KOPT-K1 (cell line): ENCODE results near the gene LGMN.
A peak's percentile ranks its signal among the peaks of the same experiment; 100 is the strongest.

Experiments used
- H3K27ac ChIP-seq: fragments of 200-600 bp; sonication (generic); 2 replicates; pipeline ENCODE4 v1.5.1; 2016; ENCODE audit warnings: antibody characterized with exemption, mild to moderate bottlenecking, low read depth, low read length; ENCODE audit not compliant: poor library complexity, severe bottlenecking
- H3K36me3 ChIP-seq: fragments of 200-600 bp; sonication (generic); 2 replicates; pipeline ENCODE4 v1.5.1; 2017; ENCODE audit warnings: antibody characterized with exemption, mild to moderate bottlenecking, low read length, moderate library complexity; ENCODE audit not compliant: insufficient read depth
- H3K9me3 ChIP-seq: fragments of 200-600 bp; sonication (generic); 2 replicates; pipeline ENCODE4 v1.5.1; 2017; ENCODE audit warnings: antibody characterized with exemption, low read length, mild to moderate bottlenecking; ENCODE audit not compliant: insufficient read depth, poor library complexity, severe bottlenecking

Gene LGMN

GRCh38 chr14:92703516-92703915 is 44.9 kb downstream of the LGMN start:
- Histone ChIP-seq H3K36me3 (no peaks in the 10 kb centered on the region), H3K27ac (no peak overlapping the region), H3K9me3 (no peaks in the 10 kb centered on the region)

DNA sequence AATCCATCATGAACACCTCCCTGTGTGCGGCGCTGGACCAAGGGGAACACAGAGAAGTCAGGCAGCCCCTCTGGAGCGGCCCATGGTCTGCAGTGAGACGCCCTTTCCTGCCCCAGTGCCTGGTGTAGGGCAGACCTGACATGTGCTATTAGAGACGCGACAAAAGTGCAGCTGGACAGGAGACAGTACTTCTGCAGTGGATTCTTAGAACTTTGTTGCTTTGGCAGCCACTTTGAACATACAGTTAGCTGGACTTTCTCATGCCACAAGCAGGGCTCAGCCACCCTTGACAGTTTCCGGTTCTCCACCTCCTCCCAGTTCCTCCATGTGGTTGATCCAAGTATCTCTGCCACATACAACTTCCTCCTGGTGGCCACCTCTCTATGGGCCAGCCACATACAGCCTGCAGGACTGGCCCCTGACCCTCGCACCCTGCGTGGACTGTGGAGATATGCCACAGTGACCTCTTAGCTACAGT is 45.9 kb downstream of the LGMN start:
- Histone ChIP-seq H3K27ac (no peak overlapping the region), H3K36me3 (no peaks in the 10 kb centered on the region), H3K9me3 (no peaks in the 10 kb centered on the region)

DNA sequence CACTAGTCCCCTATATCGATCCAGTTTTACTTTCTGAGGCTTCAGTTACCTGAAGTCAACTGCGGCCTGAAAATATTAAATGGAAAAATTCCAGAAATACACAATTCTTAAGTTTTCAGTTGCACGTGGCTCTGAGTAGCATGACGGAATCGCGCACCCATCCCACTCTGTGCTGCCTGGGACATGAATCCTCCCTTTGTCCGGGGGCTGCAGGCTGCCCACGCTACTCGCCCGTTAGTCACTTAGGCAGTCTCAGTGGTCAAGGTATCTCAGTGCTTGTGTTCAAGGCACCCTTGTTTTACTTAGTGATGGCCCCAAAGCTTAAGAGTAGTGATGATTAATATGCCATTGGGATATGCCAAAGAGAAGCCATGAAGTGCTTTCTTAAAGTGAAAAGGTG is 46.6 kb downstream of the LGMN start:
- no peak overlapping the region for H3K27ac ChIP-seq
- H3K9me3 ChIP-seq = no peaks in the 10 kb centered on the region
- no peaks in the 10 kb centered on the region for H3K36me3 ChIP-seq

- no peaks in the 10 kb centered on the region for H3K9me3 ChIP-seq
- no peak overlapping the region for H3K27ac ChIP-seq
- H3K36me3 ChIP-seq = no peaks in the 10 kb centered on the region
These were observed 50.0 kb downstream of the LGMN start for GRCh38 chr14:92698393-92698792.

- H3K9me3 ChIP-seq = no peaks in the 10 kb centered on the region
- H3K27ac ChIP-seq = no peak overlapping the region
- no peaks in the 10 kb centered on the region for H3K36me3 ChIP-seq
These were observed 52.1 kb downstream of the LGMN start for GRCh38 chr14:92696366-92696765.

DNA sequence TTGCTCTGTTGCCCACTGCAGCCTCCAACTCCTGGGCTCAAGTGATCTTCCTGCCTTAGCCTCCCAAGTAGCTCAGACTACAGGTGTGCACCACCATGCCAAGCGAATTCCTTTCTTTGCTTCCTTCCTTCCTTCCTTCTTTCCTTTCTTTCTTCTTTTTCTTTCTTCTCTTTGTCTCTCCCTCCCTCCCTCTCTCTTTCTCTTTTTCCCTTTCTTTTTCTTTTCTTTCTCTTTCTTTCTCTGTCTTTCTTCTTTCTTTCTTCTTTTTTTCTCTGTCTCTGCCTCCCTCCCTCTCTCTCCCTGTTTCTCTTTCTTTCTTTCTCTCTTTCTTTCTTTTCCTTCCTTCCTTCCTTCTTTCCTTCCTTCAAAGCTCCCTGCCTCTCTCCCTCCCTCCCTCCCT is 52.9 kb downstream of the LGMN start:
- H3K9me3 ChIP-seq = no peaks in the 10 kb centered on the region

GRCh38 chr14:92694807-92695206 is 53.6 kb downstream of the LGMN start:
- H3K9me3 ChIP-seq = no peaks in the 10 kb centered on the region
- no peak overlapping the region for H3K27ac ChIP-seq
- peaks cover 12% of the 10 kb centered on the region; the same call in 1 of the 2 replicates for H3K36me3 ChIP-seq

More for the DNA sequence above, 52.9 kb downstream of the LGMN start:
- no peak overlapping the region for H3K27ac ChIP-seq
- 0 out of 2 replicates have a peak, but pooled peaks cover 4% of the 10 kb centered on the region for H3K36me3 ChIP-seq

GRCh38 chr14:92693998-92694795 is 54.2 kb downstream of the LGMN start:
- H3K36me3 ChIP-seq = peaks cover 12% of the 10 kb centered on the region; the same call in 1 of the 2 replicates

DNA sequence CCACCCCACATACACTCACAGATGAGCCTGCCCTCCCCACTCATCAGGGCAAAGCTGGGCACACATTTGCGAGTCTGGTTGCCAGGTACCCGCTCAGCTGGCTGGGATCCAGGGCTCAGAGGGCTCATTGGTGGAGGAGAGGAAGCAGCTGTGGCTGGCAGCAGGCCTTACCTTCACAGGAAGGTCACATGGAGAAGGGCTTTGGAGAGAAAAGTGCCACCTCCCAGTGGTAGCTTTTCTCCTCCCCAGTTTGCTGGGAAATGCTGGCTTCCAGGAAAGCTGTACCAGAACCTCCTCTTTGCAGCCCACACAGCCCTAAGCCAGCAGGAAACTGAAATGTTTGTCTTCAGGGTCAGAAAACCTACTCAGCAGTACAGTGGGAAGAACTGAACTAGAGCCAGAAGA is 55.6 kb downstream of the LGMN start:
- Histone ChIP-seq H3K36me3 (peaks cover 24% of the 10 kb centered on the region; the same call in 1 of the 2 replicates), H3K9me3 (no peaks in the 10 kb centered on the region), H3K27ac (peak overlapping the region; percentile 43)

More at GRCh38 chr14:92693998-92694795, 54.2 kb downstream of the LGMN start:
- Histone ChIP-seq H3K9me3 (no peaks in the 10 kb centered on the region), H3K27ac (no peak overlapping the region)

DNA sequence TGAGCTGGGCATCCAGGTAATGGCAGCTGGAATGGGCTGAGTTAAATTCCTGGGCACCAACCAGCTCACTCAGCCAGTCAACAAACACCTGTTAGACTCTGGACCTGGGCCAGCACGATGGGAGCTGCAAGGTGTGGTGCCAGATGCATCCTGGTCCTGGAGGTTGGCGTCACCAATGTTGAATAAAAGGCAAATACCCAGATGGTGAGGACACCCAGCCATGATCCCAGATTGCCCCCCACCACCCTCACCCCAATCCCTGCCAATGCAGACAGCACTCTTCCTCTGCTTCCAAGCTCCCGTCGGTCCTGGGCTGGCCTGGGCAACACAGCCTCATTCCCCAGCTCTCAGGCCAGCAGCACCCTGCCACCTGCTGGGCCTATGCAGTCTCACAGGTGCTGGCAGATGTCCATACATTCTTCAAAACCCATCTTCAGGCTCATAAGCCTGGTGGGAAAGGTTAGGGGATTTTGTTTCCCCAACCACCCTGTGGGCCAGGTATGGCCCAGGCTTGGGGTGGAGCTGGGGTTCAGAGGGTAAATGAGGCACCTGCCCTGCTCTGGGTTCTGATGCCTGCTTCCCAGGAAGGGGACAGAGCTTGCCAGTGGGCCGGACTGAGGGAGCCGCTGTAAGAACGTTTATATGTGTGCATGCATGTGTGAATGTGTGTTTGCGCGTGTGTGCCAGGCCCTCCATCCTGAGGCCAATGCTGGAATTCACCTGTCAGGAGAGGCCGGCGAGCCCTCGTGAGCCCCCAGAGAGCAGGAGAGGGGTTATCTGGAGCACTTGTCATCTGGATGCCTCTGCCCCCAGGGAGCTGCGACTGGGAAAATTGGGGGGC is 58.0 kb downstream of the LGMN start:
- H3K27ac ChIP-seq = no peak overlapping the region
- peaks cover 45% of the 10 kb centered on the region for H3K36me3 ChIP-seq
- H3K9me3 ChIP-seq = no peaks in the 10 kb centered on the region

- Histone ChIP-seq H3K27ac (no peak overlapping the region), H3K9me3 (no peaks in the 10 kb centered on the region), H3K36me3 (peaks cover 53% of the 10 kb centered on the region)
These were observed 59.7 kb downstream of the LGMN start for GRCh38 chr14:92688434-92689375.

GRCh38 chr14:92687681-92688433 is 60.6 kb downstream of the LGMN start:
- Histone ChIP-seq H3K36me3 (peaks cover 58% of the 10 kb centered on the region), H3K9me3 (no peaks in the 10 kb centered on the region), H3K27ac (no peak overlapping the region)

DNA sequence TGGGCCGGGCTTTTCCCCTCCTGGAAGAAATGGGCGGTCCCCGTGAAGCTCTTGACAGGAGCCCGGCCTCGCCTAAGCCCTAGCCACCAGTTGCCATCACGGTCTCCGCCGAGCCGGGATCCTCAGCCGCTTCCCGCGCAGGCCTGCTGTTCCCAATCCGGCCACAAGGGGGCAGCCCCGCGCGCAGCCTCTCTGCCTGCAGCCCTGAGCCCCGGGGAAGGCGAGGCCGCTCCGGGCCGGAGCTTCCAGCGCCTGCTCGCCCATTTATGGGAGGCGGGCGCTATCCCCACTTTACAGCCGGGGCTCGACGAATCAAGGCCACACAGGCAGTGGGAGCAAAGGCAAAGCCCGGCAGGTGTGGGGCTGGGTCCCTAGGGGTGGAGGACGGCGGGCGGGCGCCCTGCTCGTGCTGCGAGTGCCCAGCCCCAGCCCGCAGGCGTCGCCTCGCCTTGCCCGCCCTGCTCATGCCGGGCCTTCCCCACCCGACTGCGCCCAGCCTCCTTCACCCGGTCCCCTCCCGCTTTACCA is 61.5 kb downstream of the LGMN start:
- Histone ChIP-seq H3K27ac (no peak overlapping the region), H3K9me3 (no peaks in the 10 kb centered on the region), H3K36me3 (peaks cover 67% of the 10 kb centered on the region)
